ENCODE measurements around the gene SH3BP1. TPM values are rescaled to one million over a fixed set of nuclear protein-coding genes. Genes with fewer than 3 reads are reported as not detected.
A peak's percentile ranks its signal among the peaks of the same experiment; 100 is the strongest.

Gene SH3BP1
- total and polyA plus RNA-seq, 2 of the 13 experiments (the other 11 are each of a cell fraction or from before 2014, with no cell fraction given) = 8.4 to 18.5 TPM

GRCh38 chr22:37632174-37633088 lies 7.0 kb upstream of the SH3BP1 start (continued):
- peak; percentile 8 for TF ChIP-seq AGO1 (IDR thresholded peaks at IDR 0.05; ENCODE audit: low read depth, low read length, poor library complexity, severe bottlenecking)

- no peak overlapping the region for H2AFZ ChIP-seq (ENCODE audit: low read length)
- no peaks in the 10 kb centered on the region for H3K79me2 ChIP-seq (ENCODE audit: insufficient read depth, low read length)
- intact Hi-C loops (cut with micrococcal nuclease; ENCODE audit: unreplicated experiment) (no loop called here), in situ Hi-C loops (cut with HindIII; ENCODE audit: extremely low pct_ligation_motif_present, low pct_unique_long_range_greater_than_20kb) (no loop called here)
- 40% methylated on average over 7 of the region's 11 CpGs for WGBS (ENCODE audit: low lambda C conversion rate)
- no peaks in the 10 kb centered on the region for H3K27me3 ChIP-seq (ENCODE audit: control insufficient read depth in 1 of 2, insufficient read depth in 2 of 2, low read length in 2 of 2)
- peak overlapping the region; percentile 94 for H3K4me2 ChIP-seq (ENCODE audit: low read depth, low read length)
- FAIRE-seq = no peak
- peak overlapping the region; percentile 63 for H3K9ac ChIP-seq (ENCODE audit: insufficient read depth, low read depth, low read length)
- no TSS peak for BruUV-seq (replicated peaks)
- ATAC-seq = no peak
- ChIA-PET POLR2A (interaction anchor here (0.8 to 15.8 kb wide), 14 partner anchors 7 to 263 kb away, joined by 3 to 242 read pairs (median 6); partner anchors contain the start of genes GCAT, GGA1, NOL12 and PDXP), CTCF (ENCODE audit: low intra/inter-chr PET ratio, low total read pairs) (interaction anchor here (1.0 to 1.5 kb wide), 2 partner anchors 9 to 23 kb away, joined by 3 to 4 read pairs; no protein-coding TSS in a partner anchor)
- H3K9me3 ChIP-seq (ENCODE audit: low read length) = no peaks in the 10 kb centered on the region
- no peak for DNase-seq (ENCODE audit: low spot score)
- H3K27ac ChIP-seq (ENCODE audit: extremely low read length, insufficient read depth, low read length) = peak overlapping the region; percentile 84
- H3K36me3 ChIP-seq (replicated peaks in 1 of 2; ENCODE audit: control insufficient read depth in 1 of 2, insufficient read depth in 2 of 2, low read length in 2 of 2) = no peaks in the 10 kb centered on the region; a peak in 1 of 5 replicates
- H4K20me1 ChIP-seq (ENCODE audit: insufficient read depth, low read length) = no peaks in the 10 kb centered on the region
- peak overlapping the region in 1 of 3 experiments; percentile 69; a peak in 2 of 6 replicates for H3K4me3 ChIP-seq (replicated peaks in 1 of 3; ENCODE audit: insufficient read depth in 1 of 3, low read depth in 2 of 3, low read length in 3 of 3)
- H3K4me1 ChIP-seq (ENCODE audit: insufficient read depth, low read length) = peaks cover 78% of the 10 kb centered on the region
- TF ChIP-seq ATF6 (CRISPR knock-in tag; conservative IDR thresholded peaks at IDR 0.05) (no peak), ARID4A (CRISPR knock-in tag; IDR thresholded peaks at IDR 0.05; ENCODE audit: borderline replicate concordance) (no peak), NFE2L2 (IDR thresholded peaks at IDR 0.05; ENCODE audit: low read length) (no peak), CREB3 (CRISPR knock-in tag; IDR thresholded peaks at IDR 0.05) (0 out of 2 replicates have a peak, but pooled peaks have one; percentile 51), GATAD2A (CRISPR knock-in tag; IDR thresholded peaks at IDR 0.05) (0 out of 2 replicates have a peak, but pooled peaks have one; percentile 3), ZNF878 (CRISPR knock-in tag; IDR thresholded peaks at IDR 0.05) (0 out of 2 replicates have a peak, but pooled peaks have one; percentile 12), POGZ (CRISPR knock-in tag; IDR thresholded peaks at IDR 0.05) (peak; percentile 9; the same call in 1 of the 2 replicates), SOX5 (CRISPR knock-in tag; IDR thresholded peaks at IDR 0.05; ENCODE audit: borderline replicate concordance) (no peak), FOXC1 (CRISPR knock-in tag; IDR thresholded peaks at IDR 0.05; ENCODE audit: borderline replicate concordance) (no peak), U2AF1 (optimal IDR thresholded peaks at IDR 0.05; ENCODE audit: low read depth, low read length) (peak; percentile 15), ZNF839 (CRISPR knock-in tag; IDR thresholded peaks at IDR 0.05; ENCODE audit: borderline replicate concordance) (no peak), ZNF792 (CRISPR knock-in tag; IDR thresholded peaks at IDR 0.05) (no peak)
Measured at GRCh38 chr22:37633089-37633624, 6.3 kb upstream of the SH3BP1 start.

Measured in HepG2 (cell line).